Fibroblast of skin of abdomen (primary cell): ENCODE results near the gene HPN.
"Not testable (repeated sequence)": the region's sequence is repeated elsewhere in the genome, so short reads cannot be mapped to it uniquely, and the experiment has no call there.

Source experiments
- DNase-seq: peaks from one replicate; pipeline ENCODE4 v3.0.0-alpha.2; 2013

HPN gene

GRCh38 chr19:35009424-35010415, 31.8 kb upstream of the HPN start:
- no peak for DNase-seq

GRCh38 chr19:35011091-35011689, 30.3 kb upstream of the HPN start:
- DNase-seq = no peak

GRCh38 chr19:35011737-35012682, 29.5 kb upstream of the HPN start:
- no peak for DNase-seq

- DNase-seq = peak; percentile 39
Observed at GRCh38 chr19:35013041-35013819, 28.3 kb upstream of the HPN start.

GRCh38 chr19:35013820-35014754, 27.4 kb upstream of the HPN start:
- no peak for DNase-seq

GRCh38 chr19:35014774-35015173, 26.7 kb upstream of the HPN start:
- not testable (repeated sequence) for DNase-seq

- DNase-seq = no peak
Observed at GRCh38 chr19:35015270-35015953, 26.1 kb upstream of the HPN start.

GRCh38 chr19:35015954-35016351, 25.6 kb upstream of the HPN start:
- no peak for DNase-seq

GRCh38 chr19:35017507-35017906, 24.0 kb upstream of the HPN start:
- DNase-seq = no peak

GRCh38 chr19:35018379-35018778, 23.1 kb upstream of the HPN start:
- DNase-seq = no peak

- DNase-seq = no peak
Observed at GRCh38 chr19:35019144-35019543, 22.4 kb upstream of the HPN start.

GRCh38 chr19:35021016-35021415, 20.5 kb upstream of the HPN start:
- no peak for DNase-seq

- no peak for DNase-seq
Observed at GRCh38 chr19:35021596-35021995, 19.9 kb upstream of the HPN start.

- DNase-seq = no peak
Observed at GRCh38 chr19:35022460-35022859, 19.1 kb upstream of the HPN start.

GRCh38 chr19:35023428-35023827, 18.1 kb upstream of the HPN start:
- DNase-seq = no peak

GRCh38 chr19:35024095-35024494, 17.4 kb upstream of the HPN start:
- no peak for DNase-seq

- DNase-seq = no peak
Observed at GRCh38 chr19:35025969-35026368, 15.6 kb upstream of the HPN start.

GRCh38 chr19:35026418-35026817, 15.1 kb upstream of the HPN start:
- DNase-seq = no peak

GRCh38 chr19:35027009-35027408, 14.5 kb upstream of the HPN start:
- DNase-seq = no peak
